ENCODE data around the gene MPDZ.

- TF ChIP-seq CTCF (IDR thresholded peaks at IDR 0.05; ENCODE audit: insufficient read depth, low read length) (no peak), REST (IDR thresholded peaks at IDR 0.05; ENCODE audit: insufficient replicate concordance, low read depth) (no peak), POLR2AphosphoS5 (IDR thresholded peaks at IDR 0.05; ENCODE audit: low read depth) (no peak), GABPA (IDR thresholded peaks at IDR 0.05; ENCODE audit: low read depth) (no peak)
These were observed 1.5 kb downstream of the MPDZ start for GRCh38 chr9:13278023-13278367.

Data from HL-60 (cell line).